PC-9 (cell line): ENCODE data around the gene DLL4.

Source experiments
- CTCF ChIP-seq: fragments of 200-600 bp; sonication (generic); conservative IDR thresholded peaks from 2 replicates; pipeline ENCODE4 v1.6.1; 2017; ENCODE audit warnings: mixed run types, antibody characterized with exemption, mild to moderate bottlenecking, moderate library complexity
- EZH2 ChIP-seq: fragments of 200-600 bp; sonication (generic); IDR thresholded peaks from 2 replicates; pipeline ENCODE4 v1.8.0; 2017; ENCODE audit warnings: antibody characterized with exemption, low read depth

GRCh38 chr15:40931300-40932142 is 2.4 kb downstream of the DLL4 start:
- TF ChIP-seq CTCF (no peak), EZH2 (no peak)
